ENCODE data around the gene WDR35.
"Not testable (repeated sequence)": the region's sequence is repeated elsewhere in the genome, so short reads cannot be mapped to it uniquely, and the experiment has no call there.

The WDR35 gene

DNA sequence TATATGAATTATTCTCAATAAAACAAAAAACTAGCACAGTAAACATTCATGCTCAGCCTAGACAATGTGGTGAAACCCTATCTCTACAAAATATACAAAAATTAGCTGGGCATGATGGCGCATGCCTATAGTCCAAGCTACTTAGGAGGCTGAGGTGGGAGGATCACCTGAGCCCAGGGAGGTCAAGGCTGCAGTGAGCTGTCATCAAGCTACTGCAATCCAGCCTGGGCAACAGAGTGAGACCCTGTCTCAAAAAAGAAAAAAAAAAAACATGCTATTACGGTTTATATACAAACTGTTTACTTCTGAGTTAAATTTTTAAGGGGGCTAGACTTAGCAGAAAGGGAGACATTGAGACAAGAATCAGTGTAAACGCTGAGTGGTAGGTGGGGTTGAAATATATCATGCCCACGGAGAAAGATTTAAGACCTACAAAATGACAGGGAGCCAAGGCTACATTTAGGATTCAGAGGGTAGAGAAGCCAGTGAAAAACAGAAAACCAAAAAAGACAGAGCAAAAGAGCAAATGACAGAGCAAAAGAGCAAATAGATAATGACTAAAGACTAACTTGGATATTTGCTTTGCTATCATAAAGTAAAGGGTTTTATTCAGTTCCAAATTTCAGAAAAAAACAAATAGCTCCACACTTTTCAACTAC lies 95.6 kb downstream of the WDR35 start:
- no peak for DNase-seq (ENCODE audit: low read depth in 2 of 2)

DNA sequence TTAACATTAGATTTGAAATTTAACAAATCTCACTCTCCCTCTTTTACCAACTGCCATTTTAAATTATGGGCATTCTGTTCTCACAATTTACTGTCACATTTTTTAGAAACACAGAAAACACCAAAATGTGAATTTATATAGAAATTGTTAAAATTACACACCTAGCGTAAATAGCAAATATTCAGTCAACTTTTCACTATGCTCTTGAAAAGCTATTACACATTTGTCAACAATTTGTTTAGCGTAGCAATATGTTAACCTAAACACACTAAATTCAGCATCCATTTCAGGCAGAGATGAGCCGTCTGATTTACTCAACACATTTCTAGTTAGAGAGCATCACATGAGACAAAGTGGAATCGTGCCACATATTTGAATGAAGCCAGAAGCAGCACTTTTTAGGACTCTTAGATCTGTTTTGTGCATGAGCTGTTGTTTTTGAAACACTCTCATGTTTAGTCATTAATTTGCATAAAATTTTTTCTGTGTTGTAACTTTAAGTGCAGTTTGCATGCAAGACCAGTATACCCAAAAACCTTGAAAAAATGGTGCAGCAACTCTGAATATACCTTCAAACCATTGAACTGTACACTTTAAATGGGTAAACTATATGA lies 96.3 kb downstream of the WDR35 start:
- no peak for DNase-seq (ENCODE audit: low read depth in 2 of 2)

DNA sequence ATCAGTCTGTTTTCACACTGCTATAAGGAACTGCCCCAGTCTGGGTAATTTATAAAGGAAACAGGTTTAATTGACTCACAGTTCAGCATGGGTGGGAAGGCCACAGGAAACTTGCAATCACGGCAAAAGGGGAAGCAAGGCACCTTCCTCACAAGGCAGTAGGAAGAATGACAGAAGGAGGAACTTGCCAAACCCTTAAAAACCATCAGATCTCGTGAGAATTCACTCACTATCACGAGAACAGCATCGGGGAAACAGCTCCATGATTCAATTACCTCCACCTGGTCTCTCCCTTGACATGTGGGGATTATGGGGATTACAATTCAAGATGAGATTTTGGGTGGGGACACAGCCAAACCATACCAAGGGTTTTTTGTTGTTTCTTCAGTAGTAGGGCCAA lies 97.9 kb downstream of the WDR35 start:
- DNase-seq (ENCODE audit: low read depth in 2 of 2), result not testable (repeated sequence)

- DNase-seq (ENCODE audit: low read depth in 2 of 2), result no peak
Measured at GRCh38 chr2:19890104-19890503, 99.8 kb downstream of the WDR35 start.

DNA sequence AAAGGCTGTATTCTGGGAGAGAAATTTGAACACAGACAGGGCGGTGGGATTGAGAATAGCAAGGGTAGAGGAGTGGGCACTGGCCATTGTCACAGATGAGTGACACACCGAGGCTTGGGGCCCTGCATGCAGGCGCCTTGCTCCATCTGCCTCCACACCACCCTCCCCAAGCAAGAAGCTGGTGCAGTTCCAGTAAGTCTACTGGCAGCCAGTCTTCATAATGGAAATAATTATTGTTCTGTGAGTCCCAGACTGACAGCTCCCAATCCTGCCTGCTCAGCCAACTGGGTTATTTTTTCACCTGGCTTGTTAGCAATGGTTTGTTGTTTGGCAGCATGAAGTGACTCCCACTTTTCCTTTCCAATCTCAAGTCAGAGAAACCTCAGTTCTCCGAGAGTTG lies 101.1 kb downstream of the WDR35 start:
- DNase-seq (ENCODE audit: low read depth in 2 of 2), result no peak

GRCh38 chr2:19887510-19887909 lies 102.4 kb downstream of the WDR35 start:
- DNase-seq (ENCODE audit: low read depth in 2 of 2), result no peak

GRCh38 chr2:19886261-19886660 lies 103.6 kb downstream of the WDR35 start:
- no peak for DNase-seq (ENCODE audit: low read depth in 2 of 2)

- no peak for DNase-seq (ENCODE audit: low read depth in 2 of 2)
Measured at GRCh38 chr2:19885791-19886190, 104.1 kb downstream of the WDR35 start.

GRCh38 chr2:19883971-19884720 lies 105.8 kb downstream of the WDR35 start:
- DNase-seq (ENCODE audit: low read depth in 2 of 2), result no peak

DNA sequence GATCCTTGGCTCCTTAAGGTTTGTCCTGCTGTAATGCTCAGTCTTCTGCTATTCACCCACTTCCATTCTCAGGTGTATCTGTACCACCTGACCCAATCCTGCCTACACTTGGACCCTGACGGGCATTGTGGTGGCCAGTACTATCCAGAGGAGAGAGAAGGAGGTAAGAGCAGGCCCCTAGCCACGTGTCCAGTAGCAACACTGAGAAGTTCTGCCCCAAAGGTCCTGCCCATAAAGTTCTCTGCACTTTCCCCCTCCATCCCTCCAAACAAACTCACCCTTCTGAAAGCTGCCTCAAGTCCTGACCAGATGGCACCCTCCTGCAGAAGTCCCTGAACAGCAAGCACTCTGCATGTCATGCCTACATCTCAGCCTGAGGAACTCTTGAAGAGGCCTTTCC lies 106.4 kb downstream of the WDR35 start:
- no peak for DNase-seq (ENCODE audit: low read depth in 2 of 2)

- DNase-seq (ENCODE audit: low read depth in 2 of 2), result no peak
Measured at GRCh38 chr2:19882286-19882685, 107.6 kb downstream of the WDR35 start.

GRCh38 chr2:19881908-19882265 lies 108.0 kb downstream of the WDR35 start:
- DNase-seq (ENCODE audit: low read depth in 2 of 2), result no peak

DNA sequence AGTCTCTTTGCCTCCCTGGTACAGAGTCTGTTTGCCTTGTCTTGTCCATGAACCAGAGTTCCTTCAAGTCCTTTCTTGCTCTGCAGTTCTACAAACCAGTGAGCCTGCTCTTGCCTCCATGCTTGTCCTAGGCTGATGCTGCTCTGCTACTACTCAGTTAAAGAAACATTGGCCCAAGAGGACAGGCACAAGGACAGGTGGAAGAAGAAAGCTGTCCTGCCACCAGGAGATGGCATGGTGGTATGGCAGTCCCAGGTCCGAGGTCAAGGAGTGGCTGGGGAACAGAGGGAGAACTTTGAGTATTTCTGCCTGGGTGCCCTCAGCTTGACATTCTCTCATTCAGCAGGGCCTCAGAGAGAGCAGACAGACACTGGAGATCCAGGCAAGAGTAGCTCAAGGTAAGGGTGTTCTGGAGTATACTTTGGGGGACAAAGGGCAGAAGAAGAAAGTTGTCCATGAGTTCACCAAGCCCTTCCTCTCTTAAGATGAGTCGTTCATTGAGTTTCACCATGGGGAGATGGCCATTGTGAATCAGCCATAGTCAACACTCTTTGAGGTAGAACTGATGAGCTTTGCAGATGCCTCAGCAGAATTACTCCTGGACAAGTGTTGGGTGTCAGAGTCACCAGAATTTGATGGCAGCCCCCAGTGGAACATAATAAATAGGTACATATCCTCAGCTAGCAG lies 108.5 kb downstream of the WDR35 start:
- no peak for DNase-seq (ENCODE audit: low read depth in 2 of 2)

GRCh38 chr2:19880191-19880590 lies 109.7 kb downstream of the WDR35 start:
- DNase-seq (ENCODE audit: low read depth in 2 of 2), result not testable (repeated sequence)

- no peak for DNase-seq (ENCODE audit: low read depth in 2 of 2)
Measured at GRCh38 chr2:19879120-19879519, 110.8 kb downstream of the WDR35 start.

- no peak for DNase-seq (ENCODE audit: low read depth in 2 of 2)
Measured at GRCh38 chr2:19878268-19879046, 111.4 kb downstream of the WDR35 start.

GRCh38 chr2:19876751-19877150 lies 113.2 kb downstream of the WDR35 start:
- DNase-seq (ENCODE audit: low read depth in 2 of 2), result no peak

DNA sequence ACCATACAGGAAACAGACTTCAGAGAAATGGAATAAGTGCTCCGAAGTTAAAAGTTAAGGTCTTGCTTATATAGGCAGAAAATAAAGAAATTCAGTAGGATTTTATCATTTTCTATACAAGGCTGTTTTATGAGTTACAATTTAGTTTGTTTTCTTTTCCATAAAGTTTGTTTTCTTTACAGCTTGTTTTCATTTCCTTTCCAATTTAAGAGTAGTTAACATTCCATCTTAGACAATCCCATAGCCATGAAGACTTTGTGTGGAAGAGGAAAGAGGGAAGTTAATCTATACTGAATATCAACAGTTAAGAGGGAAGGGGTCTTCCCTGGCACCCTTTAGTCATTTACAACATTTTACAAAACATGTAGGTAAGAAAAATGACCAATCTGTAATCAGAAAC lies 114.6 kb downstream of the WDR35 start:
- DNase-seq (ENCODE audit: low read depth in 2 of 2), result no peak

DNA sequence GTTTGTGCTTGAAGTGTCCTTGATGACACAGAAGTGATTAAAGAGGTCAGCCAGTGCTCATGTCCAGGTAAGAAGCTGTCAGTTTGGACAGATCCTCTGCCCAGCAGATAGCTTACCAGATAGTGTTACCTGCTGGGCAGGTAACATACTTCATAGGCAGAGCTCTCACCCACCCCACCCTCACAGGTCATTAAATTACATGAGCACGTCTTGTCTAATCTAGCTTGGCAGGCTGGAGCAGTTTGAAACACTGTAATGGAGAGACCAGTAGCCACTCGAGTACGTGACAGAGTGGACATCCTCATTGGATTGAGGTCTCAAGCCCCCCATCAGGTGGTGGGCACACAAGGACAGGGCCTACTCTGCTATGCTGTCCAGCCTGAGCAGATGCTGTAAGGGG lies 115.2 kb downstream of the WDR35 start:
- DNase-seq (ENCODE audit: low read depth in 2 of 2), result no peak

GRCh38 chr2:19873014-19873413 lies 116.9 kb downstream of the WDR35 start:
- DNase-seq (ENCODE audit: low read depth in 2 of 2), result no peak

DNA sequence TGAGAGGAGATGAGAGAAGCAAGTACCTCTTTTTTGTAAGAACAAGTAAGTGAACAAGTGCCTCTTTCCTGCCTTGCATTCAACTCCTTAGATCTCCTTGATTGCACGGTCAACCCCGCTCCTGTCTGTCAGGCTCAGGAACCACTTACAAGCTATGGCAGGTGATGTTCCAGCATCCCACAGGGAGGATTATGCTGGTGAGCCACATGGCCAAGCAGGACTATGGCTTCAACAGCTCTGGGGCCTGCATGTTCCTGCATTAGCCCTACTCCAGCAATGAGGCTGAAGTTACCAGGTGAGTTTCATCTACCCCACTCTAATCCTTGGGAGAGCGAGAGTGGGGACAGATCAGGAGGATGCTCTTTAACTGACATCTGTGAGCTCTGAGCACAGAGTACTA lies 117.6 kb downstream of the WDR35 start:
- DNase-seq (ENCODE audit: low read depth in 2 of 2), result no peak

GRCh38 chr2:19871836-19872235 lies 118.1 kb downstream of the WDR35 start:
- DNase-seq (ENCODE audit: low read depth in 2 of 2), result no peak

Data from stimulated activated CD4-positive, alpha-beta T cell treated with anti-CD3 and anti-CD28 coated beads, Interleukin-15, amount 100 ng/mL, for 48 hours (primary cell).